Thoracic aorta endothelial cell (primary cell): ENCODE results near the gene C19orf81. TPM values are rescaled to one million over a fixed set of nuclear protein-coding genes. Genes with fewer than 3 reads are reported as not detected.

Experiments used
- total RNA-seq: library from RNA; depleted of rRNA; stranded (reverse); fragments of >200 nt; gene quantifications from 2 replicates; pipeline ENCODE4 v1.2.3, GENCODE V29; 2012

The C19orf81 gene
- 0.40 TPM in 1 of 2 replicates, not detected in the other for total RNA-seq

DNA sequence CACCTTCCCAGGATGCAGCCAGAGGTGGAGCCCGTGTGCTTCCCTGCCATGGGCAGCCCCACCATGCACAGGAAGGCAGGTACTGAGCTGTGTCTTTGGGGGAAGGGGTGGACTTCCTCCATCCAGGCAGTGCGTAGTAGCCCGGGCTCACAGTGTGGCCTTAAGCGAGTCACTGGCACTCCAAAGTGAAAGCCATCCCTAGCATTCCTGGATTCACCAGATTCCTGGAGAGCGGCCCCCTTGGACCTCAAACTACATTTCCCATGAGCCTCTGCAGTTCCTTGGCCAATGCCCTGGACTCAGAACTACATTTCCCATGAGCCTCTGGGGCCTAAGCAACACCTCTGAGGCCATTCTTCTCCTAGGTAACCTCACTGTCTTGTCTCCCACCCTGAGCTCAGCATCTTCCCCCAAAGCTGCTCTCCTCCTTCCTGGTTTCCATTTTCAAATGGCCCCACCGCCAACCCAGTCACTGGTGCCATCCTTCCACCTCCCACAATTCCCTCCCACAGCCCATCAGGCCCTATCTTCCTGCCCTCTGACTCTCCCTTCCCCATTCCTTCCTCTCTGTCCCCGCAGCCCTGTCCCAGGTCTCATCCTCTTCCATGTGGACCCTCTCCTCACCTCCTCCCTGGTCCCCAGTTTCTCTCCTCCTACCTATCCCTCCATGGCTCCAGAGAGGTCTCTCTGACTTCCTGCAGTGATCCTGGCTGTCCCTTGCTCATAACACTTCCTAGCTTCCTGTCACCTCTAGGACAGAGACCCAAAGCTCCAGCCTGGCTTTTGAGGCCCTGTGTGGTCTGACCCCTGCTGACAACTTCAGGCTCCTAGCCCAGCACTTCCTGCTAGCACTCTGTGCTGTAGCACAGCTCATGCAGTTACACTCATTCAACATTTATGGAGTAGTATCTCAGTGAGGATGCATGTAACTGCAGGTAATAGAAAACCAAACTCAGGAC, at the start of gene C19orf81:
Gene C19orf81 (plus strand): TSS at position 13 of the 959 bp plus-strand sequence. CDS start 0 bp downstream, at position 13.

DNA sequence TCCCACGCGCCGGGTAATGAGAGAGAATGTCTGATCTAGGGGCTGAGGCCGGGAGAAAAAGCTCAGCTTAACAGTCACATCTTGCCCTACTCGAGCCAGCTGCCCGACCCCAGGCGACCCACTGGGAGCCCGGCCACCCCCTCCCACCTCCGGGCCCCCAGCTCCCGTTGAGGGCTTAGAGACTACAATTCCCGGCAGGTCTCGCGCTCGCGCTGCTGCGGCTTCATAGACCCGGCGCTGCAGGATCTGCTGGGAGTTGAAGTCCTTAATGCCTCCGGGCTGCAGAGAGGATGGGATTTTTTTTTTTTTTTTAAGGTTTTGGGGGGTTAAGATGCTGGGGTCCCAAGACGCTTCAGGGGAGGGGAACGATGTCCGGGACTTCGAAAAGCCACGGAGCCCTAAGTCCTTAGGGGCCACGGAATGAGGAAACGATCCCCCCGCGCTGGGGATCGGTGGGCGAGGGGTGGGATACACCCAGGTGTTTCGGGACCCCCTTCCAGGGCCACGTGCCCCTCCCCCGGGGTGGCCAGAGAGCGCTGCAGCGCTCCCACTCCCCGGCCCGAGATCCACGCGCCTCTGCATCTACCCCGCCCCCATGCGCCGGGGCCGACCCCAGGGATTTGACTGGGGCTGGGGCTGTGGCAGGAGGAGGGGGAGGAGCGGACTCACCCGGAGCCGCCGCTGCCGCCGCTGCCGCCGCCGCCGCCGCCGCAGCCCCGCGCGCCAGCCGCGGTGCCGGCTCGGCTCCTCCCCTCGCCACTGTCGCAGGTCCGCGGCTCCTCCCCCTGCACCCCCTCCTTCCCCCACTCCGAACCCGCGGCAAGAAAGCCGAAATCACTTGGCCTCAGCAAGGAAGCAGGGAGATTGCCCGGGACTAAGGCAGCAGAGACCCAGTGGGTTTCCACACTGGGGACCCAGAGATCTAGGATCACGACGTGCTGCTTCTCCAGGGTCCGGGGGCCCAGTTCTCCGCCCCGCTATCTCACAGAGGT, 9.8 kb upstream of the C19orf81 start, which contains the start of gene SYT3:
Gene SYT3 (minus strand): TSS at position 761 of the 992 bp plus-strand sequence. CDS start 2,470 bp downstream, outside the sequence.

Other genes starting within 250 kb of the C19orf81 start
- not detected in 2 replicates for gene SPIB, start 230.5 kb upstream of the C19orf81 start, total RNA-seq
- not detected in 2 replicates for gene MYBPC2, start 216.6 kb upstream of the C19orf81 start, total RNA-seq
- gene EMC10, start 172.9 kb upstream of the C19orf81 start, total RNA-seq, result 36.2 and 38.3 TPM in 2 replicates
- gene GARIN5A, start 172.6 kb upstream of the C19orf81 start, total RNA-seq, result not detected in 2 replicates
- 11.0 and 14.4 TPM in 2 replicates for gene JOSD2, start 138.3 kb upstream of the C19orf81 start, total RNA-seq
- gene ASPDH, start 135.5 kb upstream of the C19orf81 start, total RNA-seq, result not detected in 2 replicates
- under 0.01 and 0.07 TPM in 2 replicates for gene LRRC4B, start 81.0 kb upstream of the C19orf81 start, total RNA-seq
- 0.13 TPM in 1 of 2 replicates, not detected in the other for gene SYT3, start 9.6 kb upstream of the C19orf81 start, total RNA-seq
- gene SHANK1, start 70.4 kb downstream of the C19orf81 start, total RNA-seq, result 1.5 and 2.9 TPM in 2 replicates
- gene CLEC11A, start 73.9 kb downstream of the C19orf81 start, total RNA-seq, result 5.1 and 8.0 TPM in 2 replicates
- not detected in 2 replicates for gene GPR32, start 121.0 kb downstream of the C19orf81 start, total RNA-seq
- gene ACP4, start 141.0 kb downstream of the C19orf81 start, total RNA-seq, result not detected in 2 replicates
- gene KLK1, start 174.3 kb downstream of the C19orf81 start, total RNA-seq, result not detected in 2 replicates
- 0.13 TPM in 1 of 2 replicates, not detected in the other for gene KLK15, start 184.1 kb downstream of the C19orf81 start, total RNA-seq
- not detected in 2 replicates for gene KLK3, start 205.5 kb downstream of the C19orf81 start, total RNA-seq
- gene KLK2, start 224.0 kb downstream of the C19orf81 start, total RNA-seq, result not detected in 2 replicates